Fibroblast of the aortic adventitia (primary cell): ENCODE data around the gene C19orf33. TPM values are rescaled to one million over a fixed set of nuclear protein-coding genes. Genes with fewer than 3 reads are reported as not detected.

ENCODE experiments used
- DNase-seq: peaks from one replicate; pipeline ENCODE4 v3.0.0-alpha.2; 2010; ENCODE audit warnings: low read depth
- H3K4me3 ChIP-seq: 2 replicates; pipeline ENCODE4 v1.5.1; 2011; ENCODE audit warnings: low read depth, mild to moderate bottlenecking, control low read depth, low read length, moderate library complexity
- CTCF ChIP-seq: IDR thresholded peaks from 2 replicates; pipeline ENCODE4 v1.5.1; 2011; ENCODE audit warnings: mild to moderate bottlenecking, low read length, control low read depth, inconsistent platforms; ENCODE audit not compliant: insufficient read depth
- total RNA-seq: library from RNA; depleted of rRNA; stranded (reverse); fragments of >200 nt; gene quantifications from 2 replicates; pipeline ENCODE4 v1.2.3, GENCODE V29; 2012; ENCODE audit warnings: low replicate concordance

C19orf33 gene
- total RNA-seq, 1 donor, result 0.45 TPM

GRCh38 chr19:38298821-38299680, 5.0 kb upstream of the C19orf33 start:
- no peak overlapping the region for H3K4me3 ChIP-seq
- no peak for TF ChIP-seq CTCF
- DNase-seq, result peak; percentile 58

DNA sequence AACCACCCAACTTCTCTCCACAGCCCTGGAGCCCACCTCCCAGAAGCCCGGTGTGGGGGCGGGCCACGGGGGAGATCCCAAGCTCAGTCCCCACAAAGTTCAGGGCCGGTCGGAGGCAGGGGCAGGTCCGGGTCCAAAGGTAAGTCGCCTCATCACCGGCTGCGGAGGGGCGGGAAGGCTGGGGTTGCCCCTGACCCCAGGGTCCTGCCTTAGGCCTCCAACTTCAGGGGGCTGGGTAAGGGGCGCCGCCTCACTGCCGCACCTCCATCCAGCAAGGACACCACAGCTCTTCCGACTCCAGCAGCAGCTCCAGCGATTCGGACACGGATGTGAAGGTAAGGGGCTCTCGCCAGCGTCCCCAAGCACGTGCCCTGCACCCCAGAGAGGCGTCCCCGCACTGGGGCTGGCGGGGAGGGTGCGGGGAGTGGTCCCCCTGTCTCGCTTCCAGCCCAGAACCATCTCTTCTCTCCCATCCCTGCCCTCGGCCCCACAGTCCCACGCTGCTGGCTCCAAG, 358 bp downstream of the C19orf33 start:
- no peak overlapping the region for H3K4me3 ChIP-seq
- DNase-seq, result no peak
- no peak for TF ChIP-seq CTCF

DNA sequence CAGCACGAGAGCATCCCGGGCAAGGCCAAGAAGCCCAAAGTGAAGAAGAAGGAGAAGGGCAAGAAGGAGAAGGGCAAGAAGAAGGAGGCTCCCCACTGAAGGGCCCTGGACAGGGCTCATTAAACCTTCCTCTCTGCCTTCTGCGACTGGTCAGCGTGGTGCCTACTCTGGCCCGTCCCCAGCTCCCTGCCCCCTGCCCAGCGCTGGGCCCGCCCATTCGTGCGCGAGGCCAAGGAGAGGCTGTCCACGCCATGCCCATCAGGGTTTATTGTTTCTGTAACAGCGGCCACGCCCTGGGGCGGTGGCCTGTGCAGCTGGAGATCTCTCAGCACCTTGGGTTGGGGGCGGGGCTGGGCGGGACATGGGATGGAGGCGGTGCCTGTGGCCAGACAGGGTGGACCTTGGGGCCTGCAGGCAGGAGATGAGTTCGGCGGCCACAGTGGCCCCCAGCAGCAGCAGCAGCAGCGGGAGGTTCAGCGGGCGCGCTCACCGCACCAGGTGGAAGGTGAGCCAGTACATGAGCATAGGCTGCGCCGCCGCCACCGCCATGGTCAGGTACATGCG, 897 bp downstream of the C19orf33 start:
- no peak for TF ChIP-seq CTCF
- DNase-seq, result no peak
- no peak overlapping the region for H3K4me3 ChIP-seq

- H3K4me3 ChIP-seq, result no peak overlapping the region
- DNase-seq, result no peak
- no peak for TF ChIP-seq CTCF
These were observed 2.2 kb downstream of the C19orf33 start for GRCh38 chr19:38306236-38306635.

DNA sequence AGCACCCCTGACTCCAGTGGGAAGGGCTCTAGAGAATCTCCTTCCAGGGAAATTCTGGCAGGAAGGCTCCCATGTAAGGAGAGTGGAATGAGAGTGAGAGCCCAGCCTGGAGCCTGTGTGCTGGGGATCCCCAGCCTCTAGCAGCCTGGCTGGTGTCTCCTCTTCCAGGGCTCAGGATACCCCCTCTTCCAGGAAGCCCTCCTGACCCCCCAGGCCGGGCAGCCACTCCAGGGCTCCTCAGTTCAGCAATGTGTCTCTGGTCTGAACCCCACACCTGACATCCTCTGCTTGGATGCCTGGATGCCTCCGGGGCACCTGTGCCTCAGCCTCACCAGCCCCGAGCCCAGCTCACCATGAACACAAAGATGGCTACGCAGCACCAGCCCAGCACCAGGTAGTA, 3.0 kb downstream of the C19orf33 start:
- no peak for TF ChIP-seq CTCF
- H3K4me3 ChIP-seq, result no peak overlapping the region
- DNase-seq, result no peak

GRCh38 chr19:38307597-38307996, 3.5 kb downstream of the C19orf33 start:
- no peak for TF ChIP-seq CTCF
- no peak overlapping the region for H3K4me3 ChIP-seq
- no peak for DNase-seq
